ENCODE data around the gene MOCOS. TPM values are rescaled to one million over a fixed set of nuclear protein-coding genes. Genes with fewer than 3 reads are reported as not detected.

MOCOS gene
- total RNA-seq, 4 donors from 2014 or later, result 3.9 to 16.8 (median 8.7) TPM

GRCh38 chr18:36195427-36196122 lies 8.3 kb downstream of the MOCOS start:
- TF ChIP-seq, protein P1, sequence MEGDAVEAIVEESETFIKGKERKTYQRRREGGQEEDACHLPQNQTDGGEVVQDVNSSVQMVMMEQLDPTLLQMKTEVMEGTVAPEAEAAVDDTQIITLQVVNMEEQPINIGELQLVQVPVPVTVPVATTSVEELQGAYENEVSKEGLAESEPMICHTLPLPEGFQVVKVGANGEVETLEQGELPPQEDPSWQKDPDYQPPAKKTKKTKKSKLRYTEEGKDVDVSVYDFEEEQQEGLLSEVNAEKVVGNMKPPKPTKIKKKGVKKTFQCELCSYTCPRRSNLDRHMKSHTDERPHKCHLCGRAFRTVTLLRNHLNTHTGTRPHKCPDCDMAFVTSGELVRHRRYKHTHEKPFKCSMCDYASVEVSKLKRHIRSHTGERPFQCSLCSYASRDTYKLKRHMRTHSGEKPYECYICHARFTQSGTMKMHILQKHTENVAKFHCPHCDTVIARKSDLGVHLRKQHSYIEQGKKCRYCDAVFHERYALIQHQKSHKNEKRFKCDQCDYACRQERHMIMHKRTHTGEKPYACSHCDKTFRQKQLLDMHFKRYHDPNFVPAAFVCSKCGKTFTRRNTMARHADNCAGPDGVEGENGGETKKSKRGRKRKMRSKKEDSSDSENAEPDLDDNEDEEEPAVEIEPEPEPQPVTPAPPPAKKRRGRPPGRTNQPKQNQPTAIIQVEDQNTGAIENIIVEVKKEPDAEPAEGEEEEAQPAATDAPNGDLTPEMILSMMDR (IDR thresholded peaks at IDR 0.05; ENCODE audit: low read depth), result no peak

GRCh38 chr18:36196238-36196995 lies 9.1 kb downstream of the MOCOS start:
- TF ChIP-seq, protein P1 (IDR thresholded peaks at IDR 0.05; ENCODE audit: low read depth), result no peak

DNA sequence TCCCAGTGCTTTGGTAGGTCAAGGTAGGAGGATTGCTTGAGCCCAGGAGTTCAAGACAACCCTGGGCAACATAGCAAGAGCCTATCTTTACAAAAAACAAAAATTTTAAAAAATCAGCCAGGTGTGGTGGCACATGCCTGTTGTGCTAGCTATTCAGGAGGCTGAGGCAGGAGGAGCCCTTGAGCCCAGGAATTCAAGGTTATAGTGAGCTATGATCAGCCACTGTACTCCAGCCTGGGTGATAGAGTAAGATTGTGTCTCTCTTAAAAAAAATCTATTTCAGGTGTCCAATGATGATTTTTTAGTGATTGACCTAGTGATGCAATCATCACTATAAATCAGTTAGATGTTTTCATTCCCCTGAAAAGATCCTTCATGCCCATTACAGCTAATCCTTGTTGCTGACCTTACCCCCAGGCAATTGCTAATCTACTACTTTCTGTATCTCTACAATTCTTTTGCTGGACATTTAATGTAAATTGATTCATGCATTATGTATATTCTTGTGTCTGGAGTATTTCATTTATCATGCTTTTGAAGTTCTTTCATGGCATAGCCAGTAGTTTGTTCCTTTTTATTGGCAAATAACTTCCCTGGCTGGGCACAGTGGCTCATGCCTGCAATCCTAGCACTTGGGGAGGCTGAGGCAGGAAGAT lies 10.3 kb downstream of the MOCOS start:
- TF ChIP-seq, protein P1 (IDR thresholded peaks at IDR 0.05; ENCODE audit: low read depth), result no peak

DNA sequence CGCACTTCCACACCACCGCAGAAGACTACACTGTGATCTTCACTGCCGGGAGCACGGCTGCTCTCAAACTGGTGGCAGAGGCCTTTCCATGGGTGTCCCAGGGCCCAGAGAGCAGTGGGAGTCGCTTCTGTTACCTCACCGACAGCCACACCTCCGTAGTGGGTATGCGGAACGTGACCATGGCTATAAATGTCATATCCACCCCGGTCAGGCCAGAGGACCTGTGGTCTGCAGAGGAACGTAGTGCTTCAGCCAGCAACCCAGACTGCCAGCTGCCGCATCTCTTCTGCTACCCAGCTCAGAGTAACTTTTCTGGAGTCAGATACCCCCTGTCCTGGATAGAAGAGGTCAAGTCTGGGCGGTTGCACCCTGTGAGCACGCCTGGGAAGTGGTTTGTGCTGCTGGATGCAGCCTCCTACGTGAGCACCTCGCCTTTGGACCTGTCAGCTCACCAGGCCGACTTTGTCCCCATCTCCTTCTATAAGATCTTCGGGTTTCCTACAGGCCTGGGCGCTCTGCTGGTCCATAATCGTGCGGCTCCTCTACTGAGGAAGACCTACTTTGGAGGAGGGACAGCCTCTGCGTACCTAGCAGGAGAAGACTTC lies 12.5 kb downstream of the MOCOS start:
- TF ChIP-seq, protein P1 (IDR thresholded peaks at IDR 0.05; ENCODE audit: low read depth), result no peak

DNA sequence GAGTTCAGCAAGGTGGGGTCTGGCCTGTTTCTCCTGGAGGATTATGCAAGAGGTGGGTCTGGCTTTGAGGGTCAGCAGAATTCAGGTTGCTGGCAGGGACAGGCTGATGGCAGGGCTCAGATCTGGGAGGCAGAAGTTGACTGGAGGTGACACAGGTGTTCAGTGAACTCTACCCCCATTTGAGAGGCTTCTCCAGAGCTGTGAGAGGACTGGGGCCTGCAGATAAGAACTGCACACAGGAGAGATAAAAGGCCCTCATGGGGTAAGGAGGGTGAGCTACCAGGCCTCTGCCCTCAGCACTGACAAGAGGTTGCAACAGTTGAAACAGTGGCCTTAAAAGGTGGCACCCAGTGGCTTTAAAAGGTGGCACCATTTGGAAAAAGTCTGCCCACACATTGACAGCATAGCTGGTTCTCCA lies 13.1 kb downstream of the MOCOS start:
- TF ChIP-seq, protein P1 (IDR thresholded peaks at IDR 0.05; ENCODE audit: low read depth), result no peak

GRCh38 chr18:36201765-36202164 lies 14.5 kb downstream of the MOCOS start:
- TF ChIP-seq, protein P1 (IDR thresholded peaks at IDR 0.05; ENCODE audit: low read depth), result no peak
